Calu3 (cell line): ENCODE data around the gene AKAP5. TPM values are rescaled to one million over a fixed set of nuclear protein-coding genes. Genes with fewer than 3 reads are reported as not detected.

Experiments used
- BruUV-seq: library from RNA; stranded (reverse); fragments of 400-500 nt; replicated peaks from 2 replicates; lab custom pipeline; 2021; lab: Mats Ljungman, UMichigan
- CTCF ChIA-PET: fragments of 300-600 bp; sonication (Branson Sonifier 250); formaldehyde crosslinking; loops from one replicate; lab custom pipeline; 2022; ENCODE audit warnings: antibody characterized with exemption; lab: Charles Lee
- DNase-seq: peaks from one replicate; pipeline ENCODE4 v3.0.0; 2022
- H3K27ac Mint-ChIP-seq: one replicate; pipeline ENCODE4 v1.8.0; 2022; ENCODE audit warnings: mixed read lengths; ENCODE audit not compliant: unreplicated experiment
- H3K27me3 Mint-ChIP-seq: one replicate; pipeline ENCODE4 v1.8.0; 2022; ENCODE audit warnings: mixed read lengths; ENCODE audit not compliant: unreplicated experiment
- H3K36me3 Mint-ChIP-seq: one replicate; pipeline ENCODE4 v1.8.0; 2022; ENCODE audit warnings: mild to moderate bottlenecking, moderate library complexity, mixed read lengths; ENCODE audit not compliant: insufficient read depth, unreplicated experiment
- H3K4me1 Mint-ChIP-seq: one replicate; pipeline ENCODE4 v1.8.0; 2022; ENCODE audit warnings: mild to moderate bottlenecking, low read depth, mixed read lengths; ENCODE audit not compliant: unreplicated experiment
- H3K4me3 Mint-ChIP-seq: one replicate; pipeline ENCODE4 v1.8.0; 2022; ENCODE audit warnings: mild to moderate bottlenecking, low read depth, moderate library complexity, mixed read lengths; ENCODE audit not compliant: unreplicated experiment
- H3K9me3 Mint-ChIP-seq: one replicate; pipeline ENCODE4 v1.8.0; 2022; ENCODE audit warnings: low read depth, mixed read lengths; ENCODE audit not compliant: unreplicated experiment
- CTCF ChIP-seq: fragments of 200-600 bp; IDR thresholded peaks from one replicate; pipeline ENCODE4 v1.8.0; 2022; ENCODE audit warnings: antibody characterized with exemption; ENCODE audit not compliant: unreplicated experiment
- intact Hi-C: fragments of 100-400 bp; cut with micrococcal nuclease; formaldehyde crosslinking; loops from one replicate; pipeline ENCODE4 v1.10.0; 2022; ENCODE audit not compliant: unreplicated experiment
- total RNA-seq: library from RNA; stranded (reverse); gene quantifications from 2 replicates; pipeline ENCODE4 v1.2.3, GENCODE V29; 2022

AKAP5 gene
- total RNA-seq, 1 experiment from 2014 or later = 1.7 TPM

GRCh38 chr14:64440494-64440893 lies 24.8 kb upstream of the AKAP5 start:
- CTCF ChIA-PET = no interaction called here
- peaks cover 46% of the 10 kb centered on the region for H3K4me1 Mint-ChIP-seq
- TF ChIP-seq CTCF = no peak

DNA sequence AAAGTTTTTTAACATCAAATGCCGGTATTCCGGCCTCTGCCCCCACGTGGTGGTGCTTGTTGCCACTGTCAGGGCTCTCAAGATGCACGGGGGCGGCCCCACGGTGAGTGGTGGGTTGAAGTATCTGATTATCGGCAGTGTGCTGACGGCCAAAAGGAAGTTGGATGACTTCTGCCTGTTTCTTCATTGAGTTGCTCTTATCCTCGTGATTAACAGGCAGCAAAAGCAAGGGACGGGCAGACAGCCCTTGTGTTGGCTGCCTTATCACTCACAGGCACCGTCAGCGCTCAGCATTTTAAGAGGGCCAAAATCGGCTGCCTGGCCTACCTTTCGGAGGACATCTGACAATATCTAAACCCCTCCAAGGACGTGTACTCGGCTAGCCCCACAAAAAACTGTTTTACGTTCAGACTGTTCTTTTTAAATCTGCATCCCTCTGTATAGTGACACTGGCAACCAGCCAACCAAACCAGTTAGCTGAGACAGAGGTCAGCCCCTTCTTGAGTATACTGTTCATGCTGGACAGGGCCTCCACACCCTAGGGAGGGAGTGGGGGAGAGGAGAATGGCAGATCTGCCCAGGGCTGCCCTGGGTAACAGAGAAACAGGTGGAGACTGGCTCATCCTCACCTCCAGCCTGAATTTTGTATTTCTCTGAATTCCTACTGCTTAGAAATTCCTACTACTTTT lies 22.9 kb upstream of the AKAP5 start:
- no peak for TF ChIP-seq CTCF
- CTCF ChIA-PET = no interaction called here
- no peak for DNase-seq
- no TSS peak for BruUV-seq
- Mint-ChIP-seq H3K27me3 (no peaks in the 10 kb centered on the region), H3K36me3 (peaks cover 58% of the 10 kb centered on the region), H3K4me3 (no peak overlapping the region), H3K9me3 (no peaks in the 10 kb centered on the region), H3K4me1 (peaks cover 38% of the 10 kb centered on the region), H3K27ac (no peak overlapping the region)
- intact Hi-C loops = no loop called here

More at GRCh38 chr14:64440494-64440893, 24.8 kb upstream of the AKAP5 start:
- Mint-ChIP-seq H3K27ac (no peak overlapping the region), H3K4me3 (no peak overlapping the region), H3K9me3 (no peaks in the 10 kb centered on the region), H3K27me3 (no peaks in the 10 kb centered on the region), H3K36me3 (peaks cover 66% of the 10 kb centered on the region)
- BruUV-seq = no TSS peak
- DNase-seq = no peak
- intact Hi-C loops = no loop called here

DNA sequence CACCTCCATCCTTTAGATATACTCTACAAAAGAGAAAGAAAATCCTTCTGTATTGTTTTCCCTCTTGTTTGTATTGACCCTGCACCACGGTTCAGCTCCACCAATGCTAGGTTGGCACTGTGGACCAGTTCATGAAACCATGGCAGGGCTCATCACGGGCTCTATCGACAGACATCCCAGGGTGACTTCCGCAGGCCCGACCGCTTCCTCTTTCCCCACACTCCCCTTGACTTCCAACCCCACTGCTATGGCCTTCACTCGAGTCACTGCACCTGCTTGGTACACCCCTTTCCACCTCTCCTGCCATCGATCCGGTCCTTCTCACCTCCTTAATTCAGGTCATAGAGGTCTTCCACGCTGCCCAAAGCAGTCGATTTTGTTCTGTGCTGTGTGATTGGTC lies 21.2 kb upstream of the AKAP5 start:
- intact Hi-C loops = no loop called here
- no TSS peak for BruUV-seq
- TF ChIP-seq CTCF = no peak
- CTCF ChIA-PET = no interaction called here
- DNase-seq = no peak
- Mint-ChIP-seq H3K27me3 (no peaks in the 10 kb centered on the region), H3K36me3 (peaks cover 54% of the 10 kb centered on the region), H3K4me1 (peaks cover 22% of the 10 kb centered on the region), H3K4me3 (no peak overlapping the region), H3K9me3 (no peaks in the 10 kb centered on the region), H3K27ac (peak overlapping the region; percentile 53)

GRCh38 chr14:64444984-64445845 lies 20.1 kb upstream of the AKAP5 start:
- DNase-seq = no peak
- peaks cover 18% of the 10 kb centered on the region for H3K4me1 Mint-ChIP-seq
- H3K27ac Mint-ChIP-seq = peak overlapping the region; percentile 53
- intact Hi-C loops = no loop called here
- CTCF ChIA-PET = no interaction called here
- no peak overlapping the region for H3K4me3 Mint-ChIP-seq
- BruUV-seq = no TSS peak
- TF ChIP-seq CTCF = no peak
- H3K9me3 Mint-ChIP-seq = no peaks in the 10 kb centered on the region
- peaks cover 56% of the 10 kb centered on the region for H3K36me3 Mint-ChIP-seq
- no peaks in the 10 kb centered on the region for H3K27me3 Mint-ChIP-seq
